Mesothelial cell of epicardium (in vitro differentiated cells): Measurements from ENCODE around the gene BEND7. TPM values are rescaled to one million over a fixed set of nuclear protein-coding genes. Genes with fewer than 3 reads are reported as not detected.

Source experiments
- DNase-seq, 2 experiments: peaks; one replicate each; pipeline ENCODE4 v3.0.0; 2021; ENCODE audit warnings: low spot score in 2 of 2; ENCODE audit not compliant: unreplicated experiment in 2 of 2
- H3K27ac Mint-ChIP-seq: 2 replicates; pipeline ENCODE4 v1.8.0; 2021; ENCODE audit warnings: mixed read lengths
- H3K27me3 Mint-ChIP-seq: 2 replicates; pipeline ENCODE4 v1.8.0; 2021; ENCODE audit warnings: low read depth, mixed read lengths
- H3K36me3 Mint-ChIP-seq: 2 replicates; pipeline ENCODE4 v1.8.0; 2021; ENCODE audit warnings: mixed read lengths
- H3K4me1 Mint-ChIP-seq: 2 replicates; pipeline ENCODE4 v1.8.0; 2021; ENCODE audit warnings: mixed read lengths
- H3K4me3 Mint-ChIP-seq: 2 replicates; pipeline ENCODE4 v1.8.0; 2021; ENCODE audit warnings: mild to moderate bottlenecking, moderate library complexity, mixed read lengths
- H3K9me3 Mint-ChIP-seq: 2 replicates; pipeline ENCODE4 v1.8.0; 2021; ENCODE audit warnings: mixed read lengths
- total RNA-seq: library from RNA; stranded (reverse); gene quantifications from 3 replicates; pipeline ENCODE4 v1.2.1, GENCODE V29; 2021
- TF ChIP-seq, protein P1 (sequence below): fragments of 200-600 bp; sonication (generic); IDR thresholded peaks from one replicate; pipeline ENCODE4 v1.5.0; 2021; ENCODE audit warnings: antibody characterized with exemption; ENCODE audit not compliant: unreplicated experiment

Gene BEND7
- total RNA-seq, 1 donor from 2014 or later: 38.2 TPM

DNA sequence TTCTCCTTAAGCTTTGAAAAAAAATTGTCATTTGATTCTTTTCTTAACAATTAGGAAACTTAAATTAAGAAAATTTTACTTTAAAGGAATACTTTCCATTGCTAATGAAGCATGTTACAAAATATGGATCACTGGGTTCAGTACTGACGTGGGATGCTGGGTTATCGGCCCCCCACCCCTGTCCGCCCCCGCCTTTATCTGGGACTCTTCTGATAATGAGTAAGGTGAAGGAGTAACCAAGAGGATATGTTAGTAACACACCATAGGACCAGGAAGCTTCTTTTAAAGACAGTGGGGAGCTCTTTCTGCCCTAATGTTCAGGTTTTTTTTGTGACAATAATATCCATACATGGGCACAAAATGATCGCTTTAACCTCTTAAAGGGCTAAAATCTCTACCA lies 29.7 kb downstream of the BEND7 start:
- peaks cover 7% of the 10 kb centered on the region for H3K4me1 Mint-ChIP-seq
- H3K27me3 Mint-ChIP-seq: no peaks in the 10 kb centered on the region
- TF ChIP-seq, protein P1, sequence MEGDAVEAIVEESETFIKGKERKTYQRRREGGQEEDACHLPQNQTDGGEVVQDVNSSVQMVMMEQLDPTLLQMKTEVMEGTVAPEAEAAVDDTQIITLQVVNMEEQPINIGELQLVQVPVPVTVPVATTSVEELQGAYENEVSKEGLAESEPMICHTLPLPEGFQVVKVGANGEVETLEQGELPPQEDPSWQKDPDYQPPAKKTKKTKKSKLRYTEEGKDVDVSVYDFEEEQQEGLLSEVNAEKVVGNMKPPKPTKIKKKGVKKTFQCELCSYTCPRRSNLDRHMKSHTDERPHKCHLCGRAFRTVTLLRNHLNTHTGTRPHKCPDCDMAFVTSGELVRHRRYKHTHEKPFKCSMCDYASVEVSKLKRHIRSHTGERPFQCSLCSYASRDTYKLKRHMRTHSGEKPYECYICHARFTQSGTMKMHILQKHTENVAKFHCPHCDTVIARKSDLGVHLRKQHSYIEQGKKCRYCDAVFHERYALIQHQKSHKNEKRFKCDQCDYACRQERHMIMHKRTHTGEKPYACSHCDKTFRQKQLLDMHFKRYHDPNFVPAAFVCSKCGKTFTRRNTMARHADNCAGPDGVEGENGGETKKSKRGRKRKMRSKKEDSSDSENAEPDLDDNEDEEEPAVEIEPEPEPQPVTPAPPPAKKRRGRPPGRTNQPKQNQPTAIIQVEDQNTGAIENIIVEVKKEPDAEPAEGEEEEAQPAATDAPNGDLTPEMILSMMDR: no peak
- no peak for DNase-seq
- no peak overlapping the region for H3K4me3 Mint-ChIP-seq
- peaks cover 14% of the 10 kb centered on the region for H3K36me3 Mint-ChIP-seq
- H3K27ac Mint-ChIP-seq: no peak overlapping the region
- H3K9me3 Mint-ChIP-seq: no peaks in the 10 kb centered on the region

DNA sequence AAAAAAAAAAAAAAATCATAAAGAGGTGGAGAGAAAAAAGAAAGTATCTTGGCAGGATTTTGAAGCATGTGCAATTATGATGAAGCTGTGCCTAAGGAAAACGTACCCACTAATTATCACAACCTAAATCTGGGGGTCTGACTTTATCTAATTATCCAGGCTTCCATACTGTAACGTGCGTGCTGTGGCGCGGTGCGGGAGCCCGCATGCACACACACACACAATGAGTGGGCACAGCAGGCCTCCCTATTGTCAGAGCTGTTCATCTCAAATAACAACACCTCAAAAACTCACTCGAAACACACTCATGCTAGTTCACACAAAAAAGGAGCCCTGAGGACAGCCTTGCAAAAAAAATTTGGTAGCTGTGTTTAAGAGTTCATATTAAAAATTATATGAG lies 31.9 kb downstream of the BEND7 start:
- no peaks in the 10 kb centered on the region for H3K4me1 Mint-ChIP-seq
- H3K27ac Mint-ChIP-seq: no peak overlapping the region
- DNase-seq: no peak
- TF ChIP-seq, protein P1: no peak
- H3K27me3 Mint-ChIP-seq: no peaks in the 10 kb centered on the region
- no peak overlapping the region for H3K4me3 Mint-ChIP-seq
- no peaks in the 10 kb centered on the region for H3K9me3 Mint-ChIP-seq
- peaks cover 15% of the 10 kb centered on the region for H3K36me3 Mint-ChIP-seq

DNA sequence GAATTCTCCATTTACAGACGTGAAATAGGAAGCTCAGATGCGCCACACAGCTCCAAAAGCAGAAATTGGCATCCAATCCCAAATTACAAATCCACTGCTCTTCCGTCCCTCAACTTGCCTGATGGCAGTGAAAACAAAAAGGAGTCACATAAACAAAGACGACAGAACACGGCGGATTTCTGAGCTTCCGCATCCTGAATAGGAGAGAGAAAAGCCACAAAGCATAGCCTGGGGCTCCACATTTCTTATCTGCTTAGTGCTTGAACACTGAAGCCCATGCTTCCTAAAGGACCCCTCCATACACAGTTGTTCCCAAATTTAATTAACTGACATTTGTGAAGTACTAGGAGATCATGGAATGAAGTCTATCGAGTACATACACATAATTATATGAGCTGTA lies 32.6 kb downstream of the BEND7 start:
- Mint-ChIP-seq H3K27ac (no peak overlapping the region), H3K9me3 (no peaks in the 10 kb centered on the region), H3K4me1 (no peaks in the 10 kb centered on the region), H3K36me3 (peaks cover 15% of the 10 kb centered on the region), H3K27me3 (no peaks in the 10 kb centered on the region), H3K4me3 (no peak overlapping the region)
- DNase-seq: no peak
- TF ChIP-seq, protein P1: no peak

DNA sequence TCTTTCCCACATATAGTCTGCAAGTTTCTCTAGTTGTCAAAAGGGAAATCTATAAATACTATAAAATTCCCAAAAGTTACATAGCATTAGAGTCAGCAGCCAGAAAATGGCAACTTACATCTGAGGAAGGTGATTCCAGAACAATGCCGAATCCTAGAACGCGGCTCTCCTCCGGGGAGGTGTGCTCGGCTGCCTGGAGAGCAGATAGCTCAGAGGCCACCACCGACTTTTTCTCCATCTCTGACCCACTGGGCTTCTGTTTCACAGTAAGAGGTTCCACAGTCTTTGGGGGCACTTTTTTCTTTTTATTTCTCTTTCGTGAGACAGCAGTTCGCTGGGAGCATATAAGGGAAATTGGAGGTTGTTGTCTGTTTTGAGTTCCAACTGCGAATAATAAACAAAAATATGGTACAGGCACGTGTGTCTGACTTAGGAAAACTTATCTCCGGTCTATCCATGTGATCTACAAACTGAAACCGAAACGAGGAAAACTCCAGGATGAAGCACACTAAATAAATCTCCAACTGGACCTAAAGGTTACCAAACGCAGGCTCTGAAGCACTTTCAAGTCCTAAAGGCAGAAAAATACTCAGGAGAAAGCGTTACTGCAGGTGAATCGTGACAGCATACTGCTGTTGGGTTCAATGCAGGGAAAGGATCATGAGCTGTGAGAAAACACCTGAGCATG lies 36.2 kb downstream of the BEND7 start:
- no peak for DNase-seq
- H3K36me3 Mint-ChIP-seq: peaks cover 18% of the 10 kb centered on the region
- no peaks in the 10 kb centered on the region for H3K9me3 Mint-ChIP-seq
- H3K4me1 Mint-ChIP-seq: no peaks in the 10 kb centered on the region
- TF ChIP-seq, protein P1: no peak
- H3K27me3 Mint-ChIP-seq: no peaks in the 10 kb centered on the region
- H3K4me3 Mint-ChIP-seq: no peak overlapping the region
- no peak overlapping the region for H3K27ac Mint-ChIP-seq

DNA sequence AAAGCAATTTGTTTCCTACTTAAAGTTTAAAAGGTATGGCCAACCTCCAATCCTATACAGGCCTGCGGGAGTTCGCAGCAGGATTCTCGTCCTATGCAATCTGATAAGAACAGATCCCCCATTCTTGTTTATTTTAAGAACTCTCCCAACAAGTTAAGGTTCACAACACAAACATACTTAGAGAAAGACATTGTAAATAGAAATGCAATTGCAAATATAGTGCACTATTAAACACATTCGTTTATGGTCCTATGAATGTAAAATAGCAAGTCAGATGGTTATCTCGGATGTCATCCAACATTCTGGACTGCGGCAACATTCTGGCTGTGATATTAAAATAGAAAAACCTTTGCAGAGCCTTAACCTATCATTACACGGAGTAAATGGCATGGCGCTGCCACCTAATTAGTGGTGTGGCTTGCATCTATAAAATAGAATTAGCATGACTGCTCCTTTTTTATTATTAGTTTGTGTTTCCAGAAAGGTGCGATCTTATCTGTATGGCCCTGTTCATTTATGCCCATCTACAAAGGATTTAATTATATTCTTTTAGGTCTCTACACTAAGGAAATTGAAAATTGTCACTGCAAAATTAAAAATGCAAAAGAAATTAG lies 37.0 kb downstream of the BEND7 start:
- no peak overlapping the region for H3K4me3 Mint-ChIP-seq
- H3K27ac Mint-ChIP-seq: no peak overlapping the region
- TF ChIP-seq, protein P1: no peak
- no peak for DNase-seq
- no peaks in the 10 kb centered on the region for H3K4me1 Mint-ChIP-seq
- H3K27me3 Mint-ChIP-seq: no peaks in the 10 kb centered on the region
- no peaks in the 10 kb centered on the region for H3K9me3 Mint-ChIP-seq
- H3K36me3 Mint-ChIP-seq: peaks cover 20% of the 10 kb centered on the region
